ENCODE data around the gene H2AZ2.

The H2AZ2 gene

GRCh38 chr7:44793919-44794318 lies 54.0 kb downstream of the H2AZ2 start:
- no peak overlapping the region for H3K4me3 ChIP-seq (replicated peaks; ENCODE audit: insufficient read depth, low read length)
- TF ChIP-seq, protein P1, sequence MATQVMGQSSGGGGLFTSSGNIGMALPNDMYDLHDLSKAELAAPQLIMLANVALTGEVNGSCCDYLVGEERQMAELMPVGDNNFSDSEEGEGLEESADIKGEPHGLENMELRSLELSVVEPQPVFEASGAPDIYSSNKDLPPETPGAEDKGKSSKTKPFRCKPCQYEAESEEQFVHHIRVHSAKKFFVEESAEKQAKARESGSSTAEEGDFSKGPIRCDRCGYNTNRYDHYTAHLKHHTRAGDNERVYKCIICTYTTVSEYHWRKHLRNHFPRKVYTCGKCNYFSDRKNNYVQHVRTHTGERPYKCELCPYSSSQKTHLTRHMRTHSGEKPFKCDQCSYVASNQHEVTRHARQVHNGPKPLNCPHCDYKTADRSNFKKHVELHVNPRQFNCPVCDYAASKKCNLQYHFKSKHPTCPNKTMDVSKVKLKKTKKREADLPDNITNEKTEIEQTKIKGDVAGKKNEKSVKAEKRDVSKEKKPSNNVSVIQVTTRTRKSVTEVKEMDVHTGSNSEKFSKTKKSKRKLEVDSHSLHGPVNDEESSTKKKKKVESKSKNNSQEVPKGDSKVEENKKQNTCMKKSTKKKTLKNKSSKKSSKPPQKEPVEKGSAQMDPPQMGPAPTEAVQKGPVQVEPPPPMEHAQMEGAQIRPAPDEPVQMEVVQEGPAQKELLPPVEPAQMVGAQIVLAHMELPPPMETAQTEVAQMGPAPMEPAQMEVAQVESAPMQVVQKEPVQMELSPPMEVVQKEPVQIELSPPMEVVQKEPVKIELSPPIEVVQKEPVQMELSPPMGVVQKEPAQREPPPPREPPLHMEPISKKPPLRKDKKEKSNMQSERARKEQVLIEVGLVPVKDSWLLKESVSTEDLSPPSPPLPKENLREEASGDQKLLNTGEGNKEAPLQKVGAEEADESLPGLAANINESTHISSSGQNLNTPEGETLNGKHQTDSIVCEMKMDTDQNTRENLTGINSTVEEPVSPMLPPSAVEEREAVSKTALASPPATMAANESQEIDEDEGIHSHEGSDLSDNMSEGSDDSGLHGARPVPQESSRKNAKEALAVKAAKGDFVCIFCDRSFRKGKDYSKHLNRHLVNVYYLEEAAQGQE (IDR thresholded peaks at IDR 0.05; ENCODE audit: insufficient replicate concordance, low read depth): no peak
- TF ChIP-seq POLR2AphosphoS5 (IDR thresholded peaks at IDR 0.05; ENCODE audit: low read depth) (no peak), GABPA (IDR thresholded peaks at IDR 0.05; ENCODE audit: low read depth) (no peak), CTCF (IDR thresholded peaks at IDR 0.05; ENCODE audit: insufficient read depth, low read length) (no peak), SPI1 (IDR thresholded peaks at IDR 0.05; ENCODE audit: borderline replicate concordance, low read depth) (no peak)
- no peaks in the 10 kb centered on the region for H3K27me3 ChIP-seq (ENCODE audit: insufficient read depth, poor library complexity, severe bottlenecking)
- no peak for DNase-seq (ENCODE audit: low read depth in 1 of 2, low spot score in 1 of 2)
- no peak overlapping the region for H3K27ac ChIP-seq (replicated peaks)

GRCh38 chr7:44791278-44792219 lies 56.3 kb downstream of the H2AZ2 start:
- Histone ChIP-seq H3K4me3 (replicated peaks; ENCODE audit: insufficient read depth, low read length) (no peak overlapping the region), H3K27ac (replicated peaks) (no peak overlapping the region), H3K27me3 (ENCODE audit: insufficient read depth, poor library complexity, severe bottlenecking) (no peaks in the 10 kb centered on the region)
- no peak for DNase-seq (ENCODE audit: low read depth in 1 of 2, low spot score in 1 of 2)
- TF ChIP-seq CTCF (IDR thresholded peaks at IDR 0.05; ENCODE audit: insufficient read depth, low read length) (no peak), POLR2AphosphoS5 (IDR thresholded peaks at IDR 0.05; ENCODE audit: low read depth) (no peak), SPI1 (IDR thresholded peaks at IDR 0.05; ENCODE audit: borderline replicate concordance, low read depth) (no peak), GABPA (IDR thresholded peaks at IDR 0.05; ENCODE audit: low read depth) (no peak)
- TF ChIP-seq, protein P1 (IDR thresholded peaks at IDR 0.05; ENCODE audit: insufficient replicate concordance, low read depth): no peak

GRCh38 chr7:44789990-44790389 lies 57.9 kb downstream of the H2AZ2 start:
- H3K27me3 ChIP-seq (ENCODE audit: insufficient read depth, poor library complexity, severe bottlenecking): no peaks in the 10 kb centered on the region
- no peak overlapping the region for H3K4me3 ChIP-seq (replicated peaks; ENCODE audit: insufficient read depth, low read length)
- H3K27ac ChIP-seq (replicated peaks): no peak overlapping the region
- TF ChIP-seq POLR2AphosphoS5 (IDR thresholded peaks at IDR 0.05; ENCODE audit: low read depth) (no peak), SPI1 (IDR thresholded peaks at IDR 0.05; ENCODE audit: borderline replicate concordance, low read depth) (no peak), GABPA (IDR thresholded peaks at IDR 0.05; ENCODE audit: low read depth) (no peak), CTCF (IDR thresholded peaks at IDR 0.05; ENCODE audit: insufficient read depth, low read length) (no peak)
- TF ChIP-seq, protein P1 (IDR thresholded peaks at IDR 0.05; ENCODE audit: insufficient replicate concordance, low read depth): no peak
- no peak for DNase-seq (ENCODE audit: low read depth in 1 of 2, low spot score in 1 of 2)

Data from HL-60 (cell line).